DMS 273 (cell line): ENCODE data around the gene TLE4.

Experiments used
- DNase-seq: peaks from one replicate; lab custom pipeline; 2025; ENCODE audit not compliant: unreplicated experiment; lab: John Stamatoyannopoulos, UW

Gene TLE4

DNA sequence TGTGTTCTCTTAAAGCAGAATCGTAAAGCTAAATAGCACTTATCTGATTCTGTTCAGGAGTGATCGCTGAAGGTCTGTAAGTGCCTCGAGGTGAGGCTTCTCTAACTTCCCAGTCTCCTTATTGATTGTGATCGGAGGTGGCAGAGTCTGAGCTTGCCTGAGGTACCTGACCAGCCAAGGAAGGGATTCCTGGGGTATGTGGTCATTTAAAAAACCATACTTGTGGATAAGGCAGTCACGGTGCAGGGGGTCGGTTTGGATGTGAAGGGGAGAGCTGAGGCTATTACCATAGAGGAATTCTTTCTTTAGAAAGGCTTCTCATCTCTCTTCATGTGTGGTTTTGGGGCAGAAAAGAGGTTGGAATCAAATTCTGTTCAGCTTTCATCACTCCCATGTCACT, 193.7 kb downstream of the TLE4 start:
- no peak for DNase-seq

DNA sequence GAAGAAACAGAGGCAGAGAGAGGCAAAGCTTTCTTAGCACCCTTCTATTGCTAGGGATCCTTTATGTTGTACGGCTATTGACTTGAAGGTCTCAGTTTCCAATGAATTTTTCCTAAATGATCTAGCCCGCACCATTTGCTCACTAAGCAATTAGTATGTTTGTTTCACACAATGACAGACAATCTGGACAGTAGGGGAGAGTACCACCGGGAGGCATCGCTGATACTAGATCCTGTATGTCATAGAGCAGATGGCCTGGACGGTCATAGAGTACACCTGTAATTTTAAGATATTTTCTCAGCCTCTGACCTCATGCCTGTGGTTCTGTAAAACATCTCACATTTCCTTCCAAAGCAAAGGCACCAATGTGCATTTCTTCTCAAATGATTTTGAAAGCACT, 194.3 kb downstream of the TLE4 start:
- DNase-seq: no peak

DNA sequence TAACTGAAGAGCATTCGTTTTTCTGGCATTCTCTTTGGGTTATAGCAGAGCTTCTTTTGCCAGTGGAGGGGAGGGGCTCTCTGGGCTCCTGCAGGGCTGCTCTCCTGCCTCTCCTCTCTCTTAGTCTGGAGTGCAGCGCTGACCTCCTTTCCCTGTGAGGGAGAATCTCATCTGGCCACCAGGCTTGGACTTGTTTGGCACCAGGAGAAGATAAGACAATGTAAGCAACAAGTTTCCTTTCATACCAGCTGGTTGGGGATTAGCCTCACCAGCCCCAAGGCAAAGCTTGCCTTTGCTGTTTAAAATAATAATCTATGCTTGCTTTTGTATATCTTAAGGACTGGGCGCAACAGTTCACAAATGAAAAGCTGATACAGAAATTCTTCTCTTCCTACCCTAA, 196.4 kb downstream of the TLE4 start:
- peak; percentile 2 for DNase-seq

DNA sequence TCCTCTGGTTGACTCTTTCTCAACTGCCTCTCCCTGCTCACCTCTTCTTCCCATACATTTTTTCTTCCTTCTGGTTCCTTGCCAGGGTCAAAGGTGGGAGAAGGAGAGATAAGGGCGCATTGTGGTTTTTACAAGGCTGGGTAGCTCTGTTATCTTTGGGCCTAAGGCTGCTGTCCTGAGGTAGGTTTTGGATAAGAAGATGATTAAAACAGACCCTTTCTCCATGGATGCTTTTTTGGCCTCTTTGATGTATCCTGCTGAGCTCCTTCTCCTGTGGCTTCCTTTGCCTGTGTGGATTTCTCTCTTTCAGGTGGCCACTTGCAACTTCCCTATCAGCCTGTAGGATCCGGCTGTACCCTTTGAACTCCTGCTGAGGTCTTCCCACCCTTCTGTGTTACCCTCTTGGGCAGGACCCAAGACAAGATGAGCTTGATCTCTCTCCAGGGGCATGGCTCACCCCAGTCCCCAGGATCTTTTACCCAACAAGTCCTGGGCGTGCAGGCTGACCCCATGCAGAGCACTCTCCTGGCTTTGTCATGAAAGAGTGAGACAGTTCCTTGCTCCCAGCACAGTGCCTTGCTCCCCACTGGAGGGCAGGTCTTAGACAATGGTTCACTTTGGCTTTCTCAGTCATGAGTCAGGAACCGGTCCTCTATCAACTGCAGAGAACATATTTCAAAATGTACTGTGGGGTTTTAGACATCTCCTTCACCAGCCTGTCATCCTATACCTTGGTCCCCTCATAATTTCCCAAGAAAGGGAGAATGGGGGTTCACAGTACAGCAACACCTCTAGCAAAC, 197.9 kb downstream of the TLE4 start:
- no peak for DNase-seq

DNA sequence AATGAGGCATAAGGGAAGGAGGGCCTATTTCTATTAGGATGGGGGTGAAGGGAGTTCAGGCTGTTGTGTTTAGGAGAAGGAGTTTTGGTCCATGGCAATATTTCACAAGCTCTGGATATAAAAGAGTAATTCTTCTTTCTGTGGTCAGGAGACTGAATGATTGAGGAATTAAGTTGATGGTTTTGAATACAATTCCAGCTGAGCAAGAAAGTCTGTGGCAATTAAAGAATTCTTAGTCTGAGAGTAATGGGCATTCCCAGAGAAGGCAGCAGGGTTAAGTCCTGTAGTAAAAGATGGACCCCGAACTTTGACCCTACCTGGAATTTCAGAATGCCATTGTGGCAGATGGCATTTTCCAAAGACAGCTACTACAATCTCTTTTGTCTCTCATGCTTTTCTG, 202.6 kb downstream of the TLE4 start:
- no peak for DNase-seq
